HepG2 (cell line): Measurements from ENCODE around the gene ATG9A. TPM values are rescaled to one million over a fixed set of nuclear protein-coding genes. Genes with fewer than 3 reads are reported as not detected.
A peak's percentile ranks its signal among the peaks of the same experiment; 100 is the strongest.

Experiments
- ATRX ChIP-seq: sonication (generic); formaldehyde crosslinking; IDR thresholded peaks from 2 replicates; pipeline ENCODE4 v1.4.0; 2020; ENCODE audit warnings: missing genetic modification reagents, borderline replicate concordance
- CEBPB ChIP-seq: IDR thresholded peaks from 2 replicates; pipeline ENCODE4 v1.6.1; 2011; ENCODE audit warnings: low read depth, low read length, improper control_type of control experiment, borderline replicate concordance
- KLF6 ChIP-seq: IDR thresholded peaks from 2 replicates; pipeline ENCODE4 v1.8.0; 2016; ENCODE audit warnings: missing biosample characterization, missing genetic modification reagents
- MTF2 ChIP-seq: sonication (generic); formaldehyde crosslinking; IDR thresholded peaks from 2 replicates; pipeline ENCODE4 v1.5.0; 2020; ENCODE audit warnings: missing genetic modification reagents, borderline replicate concordance
- MZF1 ChIP-seq: sonication (generic); formaldehyde crosslinking; IDR thresholded peaks from 2 replicates; pipeline ENCODE4 v1.8.1; 2023; ENCODE audit warnings: mild to moderate bottlenecking, missing genetic modification reagents, borderline replicate concordance
- NAIF1 ChIP-seq: sonication (generic); formaldehyde crosslinking; IDR thresholded peaks from 2 replicates; pipeline ENCODE4 v1.5.0; 2020; ENCODE audit warnings: mild to moderate bottlenecking, missing genetic modification reagents, borderline replicate concordance
- NCOA5 ChIP-seq: sonication (generic); formaldehyde crosslinking; IDR thresholded peaks from 2 replicates; pipeline ENCODE4 v1.4.0; 2020; ENCODE audit warnings: missing genetic modification reagents
- NRL ChIP-seq: sonication (generic); formaldehyde crosslinking; IDR thresholded peaks from 2 replicates; pipeline ENCODE4 v1.5.0; 2020; ENCODE audit warnings: missing genetic modification reagents, mild to moderate bottlenecking, moderate library complexity, borderline replicate concordance
- SCMH1 ChIP-seq: sonication (generic); formaldehyde crosslinking; IDR thresholded peaks from 2 replicates; pipeline ENCODE4 v1.9.0; 2021; ENCODE audit warnings: missing genetic modification reagents, mild to moderate bottlenecking, borderline replicate concordance
- SMAD9 ChIP-seq: sonication (generic); formaldehyde crosslinking; IDR thresholded peaks from 2 replicates; pipeline ENCODE4 v1.5.1; 2020; ENCODE audit warnings: mild to moderate bottlenecking, missing genetic modification reagents
- SP2 ChIP-seq: sonication (generic); formaldehyde crosslinking; IDR thresholded peaks from 2 replicates; pipeline ENCODE4 v1.5.1; 2020; ENCODE audit warnings: mild to moderate bottlenecking, missing genetic modification reagents
- TGIF2 ChIP-seq: IDR thresholded peaks from 2 replicates; pipeline ENCODE4 v1.6.1; 2016; ENCODE audit warnings: control low read depth, missing compliant biosample characterization
- ZFP41 ChIP-seq: sonication (generic); formaldehyde crosslinking; IDR thresholded peaks from 2 replicates; pipeline ENCODE4 v1.4.0; 2020; ENCODE audit warnings: mild to moderate bottlenecking, missing genetic modification reagents, borderline replicate concordance
- ZNF230 ChIP-seq: sonication (generic); formaldehyde crosslinking; IDR thresholded peaks from 2 replicates; pipeline ENCODE4 v1.4.0; 2020; ENCODE audit warnings: mild to moderate bottlenecking, missing genetic modification reagents
- ZNF232 ChIP-seq: sonication (generic); formaldehyde crosslinking; IDR thresholded peaks from 2 replicates; pipeline ENCODE4 v1.4.0; 2020; ENCODE audit warnings: missing genetic modification reagents, borderline replicate concordance
- ZNF569 ChIP-seq: sonication (generic); formaldehyde crosslinking; IDR thresholded peaks from 2 replicates; pipeline ENCODE4 v1.5.0; 2020; ENCODE audit warnings: mild to moderate bottlenecking, missing genetic modification reagents, moderate library complexity, borderline replicate concordance
- ZNF777 ChIP-seq: sonication (generic); formaldehyde crosslinking; IDR thresholded peaks from 2 replicates; pipeline ENCODE4 v1.4.0; 2020; ENCODE audit warnings: missing genetic modification reagents
- polyA plus RNA-seq, 8 experiments: library from polyadenylated mRNA; depleted of rRNA in 3 of 8; stranded (reverse) in 7 of 8; unstranded in 1 of 8; fragments of >200 nt; fragmentation: Illumina TruSeq in 4 of 8; extraction: Trizol in 4 of 8; gene quantifications; 2 replicates each; pipeline versions ENCODE4 v1.2.1 to v1.2.3, GENCODE V29; 2011 to 2016; ENCODE audit warnings: low read depth in 4 of 8, missing spikeins in 1 of 8, mixed read lengths in 1 of 8; ENCODE audit not compliant: insufficient read depth in 1 of 8
- total RNA-seq, 5 experiments: library from RNA; depleted of rRNA; stranded (reverse); fragments of >200 nt; fragmentation: Illumina TruSeq; extraction: Trizol; gene quantifications; 2 replicates each; pipeline ENCODE4 v1.2.3, GENCODE V29; 2016; ENCODE audit warnings: low read depth in 1 of 5
- TF ChIP-seq, protein P1 (sequence below): sonication (generic); formaldehyde crosslinking; IDR thresholded peaks from 2 replicates; pipeline ENCODE4 v1.8.1; 2022; ENCODE audit warnings: mild to moderate bottlenecking, missing genetic modification reagents
- TF ChIP-seq, protein P2 (sequence below): IDR thresholded peaks from 2 replicates; pipeline ENCODE4 v1.6.1; 2016; ENCODE audit warnings: missing biosample characterization, missing genetic modification reagents, low read depth
- TF ChIP-seq, protein P3 (sequence below): sonication (generic); formaldehyde crosslinking; IDR thresholded peaks from 2 replicates; pipeline ENCODE4 v1.4.0; 2020; ENCODE audit warnings: mild to moderate bottlenecking, missing genetic modification reagents, borderline replicate concordance
- TF ChIP-seq, protein P4 (sequence below): sonication (generic); formaldehyde crosslinking; IDR thresholded peaks from 2 replicates; pipeline ENCODE4 v1.5.0; 2020; ENCODE audit warnings: missing genetic modification reagents
- TF ChIP-seq, protein P5 (sequence below): sonication (generic); formaldehyde crosslinking; IDR thresholded peaks from 2 replicates; pipeline ENCODE4 v1.9.0; 2021; ENCODE audit warnings: missing genetic modification reagents, mild to moderate bottlenecking, borderline replicate concordance

ATG9A gene
- total and polyA plus RNA-seq, 2 of the 13 experiments (the other 11 are each of a cell fraction or from before 2014, with no cell fraction given) = 35.0 to 131 TPM

DNA sequence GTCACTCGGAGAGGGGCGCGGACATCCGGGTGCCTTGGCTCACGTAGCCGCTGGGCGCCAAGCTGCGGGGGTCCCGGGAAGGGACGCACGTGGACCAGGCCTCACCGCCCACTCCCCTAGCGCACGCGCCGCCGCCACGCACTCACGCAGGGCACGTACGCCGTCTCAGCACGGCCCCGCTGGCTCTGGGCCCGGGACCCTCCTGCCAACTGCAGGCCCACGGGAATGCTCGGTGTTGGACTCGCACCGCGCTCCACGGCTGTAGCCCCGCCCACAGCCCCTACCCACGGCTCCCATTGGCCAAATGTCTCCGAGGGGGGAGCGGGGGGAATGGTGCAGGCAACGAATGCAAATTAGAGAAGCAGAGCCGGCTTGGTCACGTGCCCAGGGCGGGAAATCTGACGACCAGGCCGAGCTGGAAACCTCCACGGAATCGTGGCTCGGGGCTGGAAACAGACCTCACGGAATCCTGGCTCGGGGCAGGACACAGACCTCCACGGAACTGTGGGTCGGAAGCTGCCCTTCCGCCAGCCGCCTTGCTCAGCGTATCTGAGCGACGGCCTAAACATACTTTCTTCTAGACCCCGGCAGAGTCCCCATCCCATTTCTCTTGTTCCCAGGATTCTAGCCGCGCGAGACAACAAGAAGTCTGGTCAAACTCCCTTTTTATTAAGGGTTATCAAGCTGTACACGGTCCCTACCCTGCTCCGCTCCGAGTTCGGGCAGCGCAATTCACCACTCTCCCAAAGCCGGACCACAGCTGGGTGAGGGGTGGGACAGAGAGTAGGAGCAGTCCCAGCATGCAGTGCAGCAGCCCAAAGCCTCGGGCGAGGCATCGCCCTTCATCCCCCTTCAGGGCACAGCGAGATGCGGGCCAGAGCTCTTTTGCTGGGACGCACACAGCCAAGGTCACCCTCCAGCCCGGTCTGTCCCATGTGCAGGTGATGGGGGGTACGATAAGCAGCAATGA lies 10.4 kb downstream of the ATG9A start, which contains the start of gene ABCB6 (continued):
- TF ChIP-seq, protein P1, sequence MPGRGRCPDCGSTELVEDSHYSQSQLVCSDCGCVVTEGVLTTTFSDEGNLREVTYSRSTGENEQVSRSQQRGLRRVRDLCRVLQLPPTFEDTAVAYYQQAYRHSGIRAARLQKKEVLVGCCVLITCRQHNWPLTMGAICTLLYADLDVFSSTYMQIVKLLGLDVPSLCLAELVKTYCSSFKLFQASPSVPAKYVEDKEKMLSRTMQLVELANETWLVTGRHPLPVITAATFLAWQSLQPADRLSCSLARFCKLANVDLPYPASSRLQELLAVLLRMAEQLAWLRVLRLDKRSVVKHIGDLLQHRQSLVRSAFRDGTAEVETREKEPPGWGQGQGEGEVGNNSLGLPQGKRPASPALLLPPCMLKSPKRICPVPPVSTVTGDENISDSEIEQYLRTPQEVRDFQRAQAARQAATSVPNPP = peak; percentile 97
- TF ChIP-seq SCMH1 (CRISPR knock-in tag) (no peak), TGIF2 (peak; percentile 79), ZFP41 (peak; percentile 71; the same call in 1 of the 2 replicates), MTF2 (CRISPR knock-in tag) (peak; percentile 94; the same call in 1 of the 2 replicates), ZNF232 (CRISPR knock-in tag) (peak; percentile 70; the same call in 1 of the 2 replicates), KLF6 (CRISPR knock-in tag) (peak; percentile 86), NCOA5 (CRISPR knock-in tag) (no peak), NRL (peak; percentile 97), MZF1 (CRISPR knock-in tag) (no peak; the same call in 1 of the 2 replicates), ATRX (CRISPR knock-in tag) (no peak), NAIF1 (CRISPR knock-in tag) (peak; percentile 90; the same call in 1 of the 2 replicates), ZNF230 (peak; percentile 100), CEBPB (no peak), SP2 (CRISPR knock-in tag) (0 out of 2 replicates have a peak, but pooled peaks have one; percentile 56), SMAD9 (CRISPR knock-in tag) (peak; percentile 94), ZNF777 (CRISPR knock-in tag) (peak; percentile 82), ZNF569 (CRISPR knock-in tag) (peak; percentile 73; the same call in 1 of the 2 replicates)
- TF ChIP-seq, protein P2, sequence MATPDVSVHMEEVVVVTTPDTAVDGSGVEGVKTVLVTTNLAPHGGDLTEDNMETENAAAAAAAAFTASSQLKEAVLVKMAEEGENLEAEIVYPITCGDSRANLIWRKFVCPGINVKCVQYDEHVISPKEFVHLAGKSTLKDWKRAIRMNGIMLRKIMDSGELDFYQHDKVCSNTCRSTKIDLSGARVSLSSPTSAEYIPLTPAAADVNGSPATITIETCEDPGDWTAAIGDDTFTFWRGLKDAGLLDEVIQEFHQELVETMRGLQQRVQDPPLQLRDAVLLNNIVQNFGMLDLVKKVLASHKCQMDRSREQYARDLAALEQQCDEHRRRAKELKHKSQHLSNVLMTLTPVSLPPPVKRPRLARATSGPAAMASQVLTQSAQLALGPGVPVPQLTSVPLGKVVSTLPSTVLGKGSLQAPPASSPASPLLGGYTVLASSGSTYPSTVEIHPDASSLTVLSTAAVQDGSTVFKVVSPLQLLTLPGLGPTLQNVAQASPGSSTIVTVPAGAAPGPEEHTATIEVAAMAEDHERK = peak; percentile 87
- TF ChIP-seq, protein P3, sequence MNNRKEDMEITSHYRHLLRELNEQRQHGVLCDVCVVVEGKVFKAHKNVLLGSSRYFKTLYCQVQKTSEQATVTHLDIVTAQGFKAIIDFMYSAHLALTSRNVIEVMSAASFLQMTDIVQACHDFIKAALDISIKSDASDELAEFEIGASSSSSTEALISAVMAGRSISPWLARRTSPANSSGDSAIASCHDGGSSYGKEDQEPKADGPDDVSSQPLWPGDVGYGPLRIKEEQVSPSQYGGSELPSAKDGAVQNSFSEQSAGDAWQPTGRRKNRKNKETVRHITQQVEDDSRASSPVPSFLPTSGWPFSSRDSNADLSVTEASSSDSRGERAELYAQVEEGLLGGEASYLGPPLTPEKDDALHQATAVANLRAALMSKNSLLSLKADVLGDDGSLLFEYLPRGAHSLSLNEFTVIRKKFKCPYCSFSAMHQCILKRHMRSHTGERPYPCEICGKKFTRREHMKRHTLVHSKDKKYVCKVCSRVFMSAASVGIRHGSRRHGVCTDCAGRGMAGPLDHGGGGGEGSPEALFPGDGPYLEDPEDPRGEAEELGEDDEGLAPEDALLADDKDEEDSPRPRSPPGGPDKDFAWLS (CRISPR knock-in tag) = no peak
- TF ChIP-seq, protein P4, sequence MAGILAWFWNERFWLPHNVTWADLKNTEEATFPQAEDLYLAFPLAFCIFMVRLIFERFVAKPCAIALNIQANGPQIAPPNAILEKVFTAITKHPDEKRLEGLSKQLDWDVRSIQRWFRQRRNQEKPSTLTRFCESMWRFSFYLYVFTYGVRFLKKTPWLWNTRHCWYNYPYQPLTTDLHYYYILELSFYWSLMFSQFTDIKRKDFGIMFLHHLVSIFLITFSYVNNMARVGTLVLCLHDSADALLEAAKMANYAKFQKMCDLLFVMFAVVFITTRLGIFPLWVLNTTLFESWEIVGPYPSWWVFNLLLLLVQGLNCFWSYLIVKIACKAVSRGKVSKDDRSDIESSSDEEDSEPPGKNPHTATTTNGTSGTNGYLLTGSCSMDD (CRISPR knock-in tag) = peak; percentile 94
- TF ChIP-seq, protein P5, sequence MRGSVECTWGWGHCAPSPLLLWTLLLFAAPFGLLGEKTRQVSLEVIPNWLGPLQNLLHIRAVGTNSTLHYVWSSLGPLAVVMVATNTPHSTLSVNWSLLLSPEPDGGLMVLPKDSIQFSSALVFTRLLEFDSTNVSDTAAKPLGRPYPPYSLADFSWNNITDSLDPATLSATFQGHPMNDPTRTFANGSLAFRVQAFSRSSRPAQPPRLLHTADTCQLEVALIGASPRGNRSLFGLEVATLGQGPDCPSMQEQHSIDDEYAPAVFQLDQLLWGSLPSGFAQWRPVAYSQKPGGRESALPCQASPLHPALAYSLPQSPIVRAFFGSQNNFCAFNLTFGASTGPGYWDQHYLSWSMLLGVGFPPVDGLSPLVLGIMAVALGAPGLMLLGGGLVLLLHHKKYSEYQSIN (CRISPR knock-in tag) = no peak
